ENCODE data around the gene GDI1. TPM values are rescaled to one million over a fixed set of nuclear protein-coding genes. Genes with fewer than 3 reads are reported as not detected.

Gene GDI1
- total and polyA plus RNA-seq, 9 of the 15 experiments (the other 6 are each of a cell fraction or from before 2014, with no cell fraction given): 0.97 to 82.6 (median 37.5) TPM

GRCh38 chrX:154399527-154400368, 37.2 kb upstream of the GDI1 start:
- peak overlapping the region; percentile 95 to 98 for H3K9ac ChIP-seq (ENCODE audit: insufficient read depth in 1 of 2, low read depth in 2 of 2, low read length in 2 of 2)
- BruUV-seq (replicated peaks): no TSS peak
- peaks cover 42% of the 10 kb centered on the region for H3K79me2 ChIP-seq (ENCODE audit: control insufficient read depth, insufficient read depth, low read length)
- in situ Hi-C loops (cut with MboI): loop anchor here (10.0 kb wide), 1 partner anchor 135 kb away; no protein-coding TSS in a partner anchor
- ChIA-PET CTCF (ENCODE audit: low intra/inter-chr PET ratio) (interaction anchor here (0.5 to 3.3 kb wide), 2 partner anchors 135 to 139 kb away, joined by 3 to 17 read pairs; no protein-coding TSS in a partner anchor), POLR2A (interaction anchor here (0.6 to 6.0 kb wide), 17 partner anchors 10 to 142 kb away, joined by 3 to 85 read pairs (median 5); partner anchors contain the start of genes ATP6AP1, DNASE1L1 and TAFAZZIN)
- peak overlapping the region; percentile 64 for H3K4me3 ChIP-seq
- 12% methylated on average over 12 of the region's 14 CpGs for WGBS (ENCODE audit: insufficient coverage, low coverage, missing lambda C conversion rate)
- intact Hi-C loops (cut with micrococcal nuclease): loop anchor here (5.0 kb wide), 1 partner anchor 88 kb away; the partner anchor contains the start of gene UBL4A
- peaks cover 5 to 20% of the 10 kb centered on the region in 2 experiments; a peak in 3 of 5 replicates for H3K4me1 ChIP-seq (replicated peaks in 1 of 2; ENCODE audit: control insufficient read depth in 2 of 2, insufficient read depth in 2 of 2, low read length in 2 of 2)
- no peaks in the 10 kb centered on the region; the same call in 1 of the 2 replicates for H3K9me3 ChIP-seq (replicated peaks; ENCODE audit: control insufficient read depth, insufficient read depth, low read depth, low read length)
- H4K20me1 ChIP-seq (replicated peaks; ENCODE audit: control insufficient read depth, insufficient read depth, low read length): peaks cover 13% of the 10 kb centered on the region
- no peaks in the 10 kb centered on the region for H3K27me3 ChIP-seq (ENCODE audit: control insufficient read depth in 2 of 2, insufficient read depth in 2 of 2, low read length in 2 of 2)
- H3K36me3 ChIP-seq (ENCODE audit: control insufficient read depth, insufficient read depth, low read length): peaks cover 35% of the 10 kb centered on the region
- H3K4me2 ChIP-seq (ENCODE audit: insufficient read depth, low read length): peak overlapping the region; percentile 97
- DNase-seq (ENCODE audit: extremely low read depth in 1 of 4, low spot score in 3 of 4) (peak in 2 of 4 experiments; percentile 32 to 33), FAIRE-seq (peak; percentile 51), ATAC-seq (no peak)
- H3K27ac ChIP-seq (ENCODE audit: extremely low read depth, low read depth, low read length): peak overlapping the region; percentile 97
- no peaks in the 10 kb centered on the region for H3K9me1 ChIP-seq (ENCODE audit: control insufficient read depth, insufficient read depth, low read length)
- H2AFZ ChIP-seq (ENCODE audit: low read depth, low read length): no peak overlapping the region
- no peak for TF ChIP-seq FOXM1 (IDR thresholded peaks at IDR 0.05; ENCODE audit: low read depth)
- peak; percentile 24; the same call in 1 of the 2 replicates for TF ChIP-seq FOXM1 (CRISPR knock-in tag; IDR thresholded peaks at IDR 0.05; ENCODE audit: low read depth)
- TF ChIP-seq ZNF384 (IDR thresholded peaks at IDR 0.05; ENCODE audit: low read depth, low read length): no peak
- no peak for TF ChIP-seq THRB (CRISPR knock-in tag; conservative IDR thresholded peaks at IDR 0.05)
- TF ChIP-seq PREB (CRISPR knock-in tag; IDR thresholded peaks at IDR 0.05): 0 out of 2 replicates have a peak, but pooled peaks have one; percentile 47
- TF ChIP-seq ZBTB40 (IDR thresholded peaks at IDR 0.05): no peak
- no peak for TF ChIP-seq ZBTB40 (CRISPR knock-in tag; IDR thresholded peaks at IDR 0.05)
